ENCODE measurements around the gene INO80C.

INO80C gene

DNA sequence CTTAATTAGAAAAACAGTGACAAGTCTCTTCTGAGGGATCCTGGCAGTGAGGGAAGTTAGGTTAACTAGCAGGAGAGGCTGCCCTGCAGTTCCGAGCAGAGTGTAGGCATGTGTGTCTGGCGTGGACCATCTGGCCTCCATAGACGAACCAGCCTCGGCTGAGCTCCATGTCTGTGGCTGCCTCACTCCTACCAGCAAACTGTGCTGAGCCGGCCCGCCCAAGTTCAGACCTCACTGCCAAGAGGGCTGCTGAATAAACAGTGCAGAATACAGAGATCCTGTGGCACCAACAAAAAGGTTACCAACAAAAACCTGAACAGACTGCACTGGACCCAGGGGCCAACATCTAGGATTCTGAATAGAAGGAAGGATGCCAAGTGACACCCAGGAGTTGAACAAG is 27.3 kb downstream of the INO80C start:
- H3K4me3 ChIP-seq (ENCODE audit: low read depth, low read length): no peak overlapping the region
- in situ Hi-C loops (cut with HindIII; ENCODE audit: low sequenced_read_pairs): no loop called here
- DNase-seq (ENCODE audit: low read depth): no peak
- TF ChIP-seq, protein P1, sequence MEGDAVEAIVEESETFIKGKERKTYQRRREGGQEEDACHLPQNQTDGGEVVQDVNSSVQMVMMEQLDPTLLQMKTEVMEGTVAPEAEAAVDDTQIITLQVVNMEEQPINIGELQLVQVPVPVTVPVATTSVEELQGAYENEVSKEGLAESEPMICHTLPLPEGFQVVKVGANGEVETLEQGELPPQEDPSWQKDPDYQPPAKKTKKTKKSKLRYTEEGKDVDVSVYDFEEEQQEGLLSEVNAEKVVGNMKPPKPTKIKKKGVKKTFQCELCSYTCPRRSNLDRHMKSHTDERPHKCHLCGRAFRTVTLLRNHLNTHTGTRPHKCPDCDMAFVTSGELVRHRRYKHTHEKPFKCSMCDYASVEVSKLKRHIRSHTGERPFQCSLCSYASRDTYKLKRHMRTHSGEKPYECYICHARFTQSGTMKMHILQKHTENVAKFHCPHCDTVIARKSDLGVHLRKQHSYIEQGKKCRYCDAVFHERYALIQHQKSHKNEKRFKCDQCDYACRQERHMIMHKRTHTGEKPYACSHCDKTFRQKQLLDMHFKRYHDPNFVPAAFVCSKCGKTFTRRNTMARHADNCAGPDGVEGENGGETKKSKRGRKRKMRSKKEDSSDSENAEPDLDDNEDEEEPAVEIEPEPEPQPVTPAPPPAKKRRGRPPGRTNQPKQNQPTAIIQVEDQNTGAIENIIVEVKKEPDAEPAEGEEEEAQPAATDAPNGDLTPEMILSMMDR (IDR thresholded peaks at IDR 0.05; ENCODE audit: low read depth, low read length, missing control alignments): no peak

DNA sequence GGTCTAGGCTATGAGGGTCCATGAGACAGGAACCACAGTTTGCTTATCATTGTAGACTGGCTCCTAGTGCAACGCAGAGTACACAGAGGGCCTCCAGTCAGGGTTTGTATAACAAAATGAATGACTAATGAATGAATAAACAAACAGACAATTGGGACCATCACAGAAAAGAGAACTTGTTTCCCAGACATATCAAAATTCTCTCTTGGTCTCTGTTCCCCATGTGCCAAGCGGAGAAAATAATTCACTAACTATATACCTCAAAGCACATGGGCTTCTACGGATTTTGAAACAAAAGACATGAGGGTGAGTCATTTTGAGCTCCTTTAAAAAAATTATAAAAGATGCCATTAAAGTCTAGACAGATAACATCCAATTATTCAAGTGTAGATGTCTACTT is 28.0 kb downstream of the INO80C start:
- in situ Hi-C loops (cut with HindIII; ENCODE audit: low sequenced_read_pairs): no loop called here
- no peak for DNase-seq (ENCODE audit: low read depth)
- no peak overlapping the region for H3K4me3 ChIP-seq (ENCODE audit: low read depth, low read length)
- TF ChIP-seq, protein P1 (IDR thresholded peaks at IDR 0.05; ENCODE audit: low read depth, low read length, missing control alignments): no peak

DNA sequence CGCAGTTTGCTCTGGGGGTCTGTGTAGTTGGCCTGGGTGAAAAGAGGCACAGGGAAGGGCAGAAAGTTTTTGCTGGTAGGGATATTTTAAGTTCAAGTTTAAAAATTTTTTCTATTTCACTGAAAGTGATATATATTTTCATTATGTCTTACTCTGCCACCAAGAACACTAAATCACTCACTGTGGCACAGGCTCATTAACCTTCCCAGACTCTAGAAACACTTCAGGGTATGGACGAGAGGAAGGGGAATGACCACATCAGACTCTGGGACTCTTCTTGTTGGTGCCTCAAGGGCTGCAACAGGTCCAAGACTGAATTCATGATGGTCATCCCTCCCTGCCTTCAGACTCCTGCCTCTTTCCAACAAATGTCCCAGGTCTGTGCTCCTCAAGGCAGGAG is 29.0 kb downstream of the INO80C start:
- no peak overlapping the region for H3K4me3 ChIP-seq (ENCODE audit: low read depth, low read length)
- DNase-seq (ENCODE audit: low read depth): no peak
- in situ Hi-C loops (cut with HindIII; ENCODE audit: low sequenced_read_pairs): no loop called here
- TF ChIP-seq, protein P1 (IDR thresholded peaks at IDR 0.05; ENCODE audit: low read depth, low read length, missing control alignments): no peak

DNA sequence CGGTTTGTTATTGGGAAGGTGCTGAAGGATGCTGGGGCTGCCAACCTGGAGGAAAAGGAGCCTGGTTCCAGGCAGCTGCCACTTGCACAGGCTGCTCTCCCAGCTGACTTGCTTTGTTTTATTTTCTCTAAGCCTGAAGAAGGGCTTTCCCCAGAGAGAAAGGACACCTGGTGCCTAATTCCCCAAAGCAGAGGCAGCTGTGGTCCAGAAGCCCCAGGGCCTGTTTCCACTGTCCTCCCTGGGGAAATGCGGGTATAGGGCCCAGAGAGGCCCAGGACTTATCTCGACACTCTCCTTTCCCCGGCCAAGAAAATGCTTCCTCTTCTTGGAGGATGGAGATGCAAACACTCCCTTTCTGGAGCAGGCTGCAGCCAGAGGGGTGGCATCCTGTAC is 30.1 kb downstream of the INO80C start:
- in situ Hi-C loops (cut with HindIII; ENCODE audit: low sequenced_read_pairs): no loop called here
- TF ChIP-seq, protein P1 (IDR thresholded peaks at IDR 0.05; ENCODE audit: low read depth, low read length, missing control alignments): no peak
- DNase-seq (ENCODE audit: low read depth): no peak
- no peak overlapping the region for H3K4me3 ChIP-seq (ENCODE audit: low read depth, low read length)

DNA sequence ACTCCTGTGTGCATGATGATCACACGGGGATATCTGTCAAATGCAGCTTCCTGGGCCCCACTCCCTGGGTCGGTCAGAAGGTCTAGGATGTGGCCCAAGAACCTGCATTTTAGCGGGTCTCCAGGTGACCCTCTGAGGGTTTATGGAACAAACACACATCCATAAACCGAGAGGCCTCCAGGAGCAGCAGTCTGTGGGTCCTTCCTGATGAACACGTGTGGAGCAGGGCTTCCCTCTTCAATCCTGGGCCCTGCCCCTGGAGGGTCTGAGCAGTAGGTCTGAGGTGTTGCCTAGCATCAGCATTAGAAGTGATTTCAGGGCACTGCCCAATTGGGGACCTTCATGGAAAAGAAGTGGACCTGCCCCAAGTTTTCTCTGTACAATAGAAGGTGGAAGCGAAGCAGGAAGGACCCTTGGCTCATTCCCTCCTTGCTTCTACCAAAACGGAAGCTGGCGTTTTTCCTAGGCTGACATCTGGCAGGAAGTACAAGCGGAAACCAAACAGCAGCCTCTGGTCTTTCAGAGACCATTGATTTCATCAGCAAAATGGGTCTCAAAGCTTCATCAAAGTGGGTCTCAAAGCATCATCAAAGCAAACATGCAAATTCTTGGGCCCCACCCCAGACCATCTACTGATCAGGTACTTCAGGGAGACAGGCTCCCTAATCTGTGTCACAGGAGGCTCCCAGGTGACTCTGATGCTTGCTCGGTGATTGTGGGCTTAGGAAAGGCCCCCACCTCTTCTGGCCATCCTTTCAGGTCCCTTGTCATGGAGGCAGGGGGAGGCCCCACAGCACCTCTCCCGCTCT is 30.7 kb downstream of the INO80C start:
- DNase-seq (ENCODE audit: low read depth): no peak
- TF ChIP-seq, protein P1 (IDR thresholded peaks at IDR 0.05; ENCODE audit: low read depth, low read length, missing control alignments): no peak
- in situ Hi-C loops (cut with HindIII; ENCODE audit: low sequenced_read_pairs): no loop called here
- H3K4me3 ChIP-seq (ENCODE audit: low read depth, low read length): no peak overlapping the region

DNA sequence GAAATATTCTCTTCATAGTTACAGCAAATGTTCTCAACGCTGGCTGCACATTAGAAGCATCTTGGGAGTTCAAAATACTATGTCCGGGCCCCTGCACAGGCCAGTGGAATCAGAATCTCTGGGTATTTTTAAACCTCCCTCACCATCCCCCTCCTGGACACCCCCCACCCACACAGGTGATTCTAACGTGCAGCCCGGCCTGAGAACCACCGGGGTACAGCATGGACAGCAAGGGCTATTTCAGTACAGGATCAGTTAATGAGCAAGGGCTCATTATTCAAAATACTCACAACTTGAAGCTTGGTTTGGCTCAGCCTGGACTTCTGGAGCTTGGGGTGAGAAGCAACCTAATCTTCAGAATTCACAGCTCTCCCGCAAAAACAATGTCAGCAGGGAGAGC is 31.4 kb downstream of the INO80C start:
- H3K4me3 ChIP-seq (ENCODE audit: low read depth, low read length): no peak overlapping the region
- in situ Hi-C loops (cut with HindIII; ENCODE audit: low sequenced_read_pairs): no loop called here
- DNase-seq (ENCODE audit: low read depth): no peak
- TF ChIP-seq, protein P1 (IDR thresholded peaks at IDR 0.05; ENCODE audit: low read depth, low read length, missing control alignments): no peak

Data from astrocyte of the cerebellum (primary cell).